ENCODE measurements around the gene CCSAP. TPM values are rescaled to one million over a fixed set of nuclear protein-coding genes. Genes with fewer than 3 reads are reported as not detected.

CCSAP gene
- total and polyA plus RNA-seq, 10 of the 15 experiments (the other 5 are each of a cell fraction or from before 2014, with no cell fraction given): 0.75 to 3.4 (median 2.8) TPM

DNA sequence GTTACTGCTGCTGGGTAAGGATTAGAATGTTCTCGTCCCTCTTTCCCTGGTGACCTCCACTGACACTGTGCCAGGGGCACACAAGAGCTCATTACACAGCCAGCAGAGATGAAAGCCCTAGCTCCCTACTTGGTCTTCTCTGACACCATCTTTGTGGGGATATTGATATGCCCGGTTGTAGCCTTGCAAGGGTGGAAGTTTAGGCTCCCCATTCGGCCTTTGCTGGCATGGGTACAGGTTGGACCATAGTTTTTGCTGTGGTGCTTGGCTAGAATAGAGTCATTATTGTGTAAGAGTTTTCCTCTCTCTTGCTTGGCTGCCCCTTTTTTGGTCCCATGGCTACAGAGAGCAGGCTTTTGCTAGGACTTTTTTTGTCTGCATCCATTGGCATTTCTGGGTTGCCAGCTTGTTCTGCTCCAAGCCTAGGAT is 59.6 kb downstream of the CCSAP start (continued):
- TF ChIP-seq, protein P1, sequence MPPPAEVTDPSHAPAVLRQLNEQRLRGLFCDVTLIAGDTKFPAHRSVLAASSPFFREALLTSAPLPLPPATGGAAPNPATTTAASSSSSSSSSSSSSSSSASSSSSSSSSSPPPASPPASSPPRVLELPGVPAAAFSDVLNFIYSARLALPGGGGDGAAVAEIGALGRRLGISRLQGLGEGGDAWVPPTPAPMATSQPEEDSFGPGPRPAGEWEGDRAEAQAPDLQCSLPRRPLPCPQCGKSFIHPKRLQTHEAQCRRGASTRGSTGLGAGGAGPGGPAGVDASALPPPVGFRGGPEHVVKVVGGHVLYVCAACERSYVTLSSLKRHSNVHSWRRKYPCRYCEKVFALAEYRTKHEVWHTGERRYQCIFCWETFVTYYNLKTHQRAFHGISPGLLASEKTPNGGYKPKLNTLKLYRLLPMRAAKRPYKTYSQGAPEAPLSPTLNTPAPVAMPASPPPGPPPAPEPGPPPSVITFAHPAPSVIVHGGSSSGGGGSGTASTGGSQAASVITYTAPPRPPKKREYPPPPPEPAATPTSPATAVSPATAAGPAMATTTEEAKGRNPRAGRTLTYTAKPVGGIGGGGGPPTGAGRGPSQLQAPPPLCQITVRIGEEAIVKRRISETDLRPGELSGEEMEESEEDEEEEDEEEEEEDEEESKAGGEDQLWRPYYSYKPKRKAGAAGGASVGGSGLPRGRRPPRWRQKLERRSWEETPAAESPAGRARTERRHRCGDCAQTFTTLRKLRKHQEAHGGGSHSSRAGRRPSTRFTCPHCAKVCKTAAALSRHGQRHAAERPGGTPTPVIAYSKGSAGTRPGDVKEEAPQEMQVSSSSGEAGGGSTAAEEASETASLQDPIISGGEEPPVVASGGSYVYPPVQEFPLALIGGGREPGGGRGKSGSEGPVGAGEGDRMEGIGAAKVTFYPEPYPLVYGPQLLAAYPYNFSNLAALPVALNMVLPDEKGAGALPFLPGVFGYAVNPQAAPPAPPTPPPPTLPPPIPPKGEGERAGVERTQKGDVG (CRISPR knock-in tag; IDR thresholded peaks at IDR 0.05): no peak
- TF ChIP-seq KLF5 (IDR thresholded peaks at IDR 0.05; ENCODE audit: partially characterized antibody) (no peak), HDAC2 (IDR thresholded peaks at IDR 0.05) (no peak), RFX5 (IDR thresholded peaks at IDR 0.05; ENCODE audit: low read depth, low read length) (no peak)

DNA sequence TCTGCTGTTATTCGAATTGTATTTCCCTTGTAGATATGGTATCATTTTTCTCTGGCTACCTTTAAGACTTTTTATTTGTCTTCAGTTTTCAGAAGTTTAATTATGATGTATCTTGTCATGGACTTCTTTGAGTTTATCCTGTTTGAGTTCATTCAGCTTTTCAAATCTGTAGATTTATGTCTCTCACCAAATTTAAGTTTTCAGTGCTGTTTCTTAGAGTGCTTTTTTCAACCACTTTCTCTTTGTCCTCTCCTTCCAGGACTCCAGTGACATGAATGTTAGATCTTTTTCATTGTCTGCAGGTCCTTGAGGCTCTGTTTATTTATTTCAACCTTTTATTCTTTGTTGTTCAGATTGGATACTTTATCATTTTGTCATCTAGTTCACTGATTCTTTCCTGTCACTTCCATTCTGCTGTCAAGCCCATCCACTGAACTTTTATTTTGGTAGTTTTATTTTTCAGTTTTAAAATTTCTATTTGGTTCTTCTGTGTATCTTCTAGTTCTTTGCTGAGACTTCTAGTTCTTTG is 60.5 kb downstream of the CCSAP start:
- H3K27ac ChIP-seq (ENCODE audit: control insufficient read depth, insufficient read depth): no peak overlapping the region
- H4K20me1 ChIP-seq (ENCODE audit: control insufficient read depth, insufficient read depth): 0 out of 2 replicates have a peak, but pooled peaks cover 2% of the 10 kb centered on the region
- ATAC-seq (no peak), FAIRE-seq (no peak), DNase-seq (ENCODE audit: low read depth, low spot score) (no peak)
- ChIA-PET SMC1A (ENCODE audit: uncharacterized antibody, unreplicated experiment) (no interaction called here), CTCF (no interaction called here), POLR2A (no interaction called here), RAD21 (ENCODE audit: unreplicated experiment) (no interaction called here)
- intact Hi-C loops (cut with micrococcal nuclease; ENCODE audit: unreplicated experiment): no loop called here
- no TSS peak for BruUV-seq (replicated peaks)
- H3K79me2 ChIP-seq (ENCODE audit: control insufficient read depth, insufficient read depth, low read length): no peaks in the 10 kb centered on the region; the same call in none of the 2 replicates
- H3K4me2 ChIP-seq (ENCODE audit: control insufficient read depth, insufficient read depth): no peak overlapping the region
- WGBS (ENCODE audit: insufficient coverage, insufficient replicate concordance, low lambda C conversion rate, missing lambda C conversion rate): 100% methylated on average over 1 of the region's 1 CpG
- H3K9me3 ChIP-seq (replicated peaks; ENCODE audit: control insufficient read depth, insufficient read depth, low read length): no peaks in the 10 kb centered on the region
- no peak overlapping the region for H3K9ac ChIP-seq (ENCODE audit: control insufficient read depth, insufficient read depth, low read length)
- H3K36me3 ChIP-seq (ENCODE audit: control insufficient read depth in 2 of 2, insufficient read depth in 2 of 2, low read length in 1 of 2): no peaks in the 10 kb centered on the region
- H3K4me3 ChIP-seq: no peak overlapping the region
- no peak overlapping the region for H2AFZ ChIP-seq (ENCODE audit: control insufficient read depth, low read depth, low read length)
- no peaks in the 10 kb centered on the region for H3K27me3 ChIP-seq (replicated peaks in 1 of 2; ENCODE audit: control insufficient read depth in 2 of 2, insufficient read depth in 2 of 2, low read length in 1 of 2)
- H3K4me1 ChIP-seq (ENCODE audit: control insufficient read depth, insufficient read depth, low read length): 0 out of 2 replicates have a peak, but pooled peaks cover 2% of the 10 kb centered on the region
- in situ Hi-C loops (cut with MboI): no loop called here
- TF ChIP-seq, protein P2, sequence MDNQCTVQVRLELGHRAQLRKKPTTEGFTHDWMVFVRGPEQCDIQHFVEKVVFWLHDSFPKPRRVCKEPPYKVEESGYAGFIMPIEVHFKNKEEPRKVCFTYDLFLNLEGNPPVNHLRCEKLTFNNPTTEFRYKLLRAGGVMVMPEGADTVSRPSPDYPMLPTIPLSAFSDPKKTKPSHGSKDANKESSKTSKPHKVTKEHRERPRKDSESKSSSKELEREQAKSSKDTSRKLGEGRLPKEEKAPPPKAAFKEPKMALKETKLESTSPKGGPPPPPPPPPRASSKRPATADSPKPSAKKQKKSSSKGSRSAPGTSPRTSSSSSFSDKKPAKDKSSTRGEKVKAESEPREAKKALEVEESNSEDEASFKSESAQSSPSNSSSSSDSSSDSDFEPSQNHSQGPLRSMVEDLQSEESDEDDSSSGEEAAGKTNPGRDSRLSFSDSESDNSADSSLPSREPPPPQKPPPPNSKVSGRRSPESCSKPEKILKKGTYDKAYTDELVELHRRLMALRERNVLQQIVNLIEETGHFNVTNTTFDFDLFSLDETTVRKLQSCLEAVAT (IDR thresholded peaks at IDR 0.05): no peak
- TF ChIP-seq ZBTB40 (IDR thresholded peaks at IDR 0.05; ENCODE audit: borderline replicate concordance) (no peak), TCF12 (IDR thresholded peaks at IDR 0.05; ENCODE audit: low read depth, low read length) (no peak), BCL11A (IDR thresholded peaks at IDR 0.05; ENCODE audit: low read depth, low read length) (no peak), SMC3 (IDR thresholded peaks at IDR 0.05; ENCODE audit: borderline replicate concordance, low read length) (no peak), MXI1 (IDR thresholded peaks at IDR 0.05; ENCODE audit: low read depth, low read length) (no peak), NBN (IDR thresholded peaks at IDR 0.05) (no peak), IRF4 (IDR thresholded peaks at IDR 0.05; ENCODE audit: low read depth, low read length) (no peak)

Measured in GM12878 (cell line).